Neural progenitor cell (in vitro differentiated cells): ENCODE data around the gene GDF10.

Source experiments
- EZH2 ChIP-seq: fragments of 200-600 bp; sonication (generic); IDR thresholded peaks from 2 replicates; pipeline ENCODE4 v1.6.1; 2017; ENCODE audit warnings: antibody characterized with exemption, mild to moderate bottlenecking, moderate library complexity
- TF ChIP-seq, protein P1 (sequence below): fragments of 200-600 bp; sonication (generic); IDR thresholded peaks from 2 replicates; pipeline ENCODE4 v1.5.1; 2017; ENCODE audit warnings: antibody characterized with exemption, mild to moderate bottlenecking

GRCh38 chr10:47285381-47286115, 14.4 kb upstream of the GDF10 start:
- TF ChIP-seq, protein P1, sequence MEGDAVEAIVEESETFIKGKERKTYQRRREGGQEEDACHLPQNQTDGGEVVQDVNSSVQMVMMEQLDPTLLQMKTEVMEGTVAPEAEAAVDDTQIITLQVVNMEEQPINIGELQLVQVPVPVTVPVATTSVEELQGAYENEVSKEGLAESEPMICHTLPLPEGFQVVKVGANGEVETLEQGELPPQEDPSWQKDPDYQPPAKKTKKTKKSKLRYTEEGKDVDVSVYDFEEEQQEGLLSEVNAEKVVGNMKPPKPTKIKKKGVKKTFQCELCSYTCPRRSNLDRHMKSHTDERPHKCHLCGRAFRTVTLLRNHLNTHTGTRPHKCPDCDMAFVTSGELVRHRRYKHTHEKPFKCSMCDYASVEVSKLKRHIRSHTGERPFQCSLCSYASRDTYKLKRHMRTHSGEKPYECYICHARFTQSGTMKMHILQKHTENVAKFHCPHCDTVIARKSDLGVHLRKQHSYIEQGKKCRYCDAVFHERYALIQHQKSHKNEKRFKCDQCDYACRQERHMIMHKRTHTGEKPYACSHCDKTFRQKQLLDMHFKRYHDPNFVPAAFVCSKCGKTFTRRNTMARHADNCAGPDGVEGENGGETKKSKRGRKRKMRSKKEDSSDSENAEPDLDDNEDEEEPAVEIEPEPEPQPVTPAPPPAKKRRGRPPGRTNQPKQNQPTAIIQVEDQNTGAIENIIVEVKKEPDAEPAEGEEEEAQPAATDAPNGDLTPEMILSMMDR: no peak
- TF ChIP-seq EZH2: no peak
